ENCODE data around the gene ADARB2.

The ADARB2 gene

DNA sequence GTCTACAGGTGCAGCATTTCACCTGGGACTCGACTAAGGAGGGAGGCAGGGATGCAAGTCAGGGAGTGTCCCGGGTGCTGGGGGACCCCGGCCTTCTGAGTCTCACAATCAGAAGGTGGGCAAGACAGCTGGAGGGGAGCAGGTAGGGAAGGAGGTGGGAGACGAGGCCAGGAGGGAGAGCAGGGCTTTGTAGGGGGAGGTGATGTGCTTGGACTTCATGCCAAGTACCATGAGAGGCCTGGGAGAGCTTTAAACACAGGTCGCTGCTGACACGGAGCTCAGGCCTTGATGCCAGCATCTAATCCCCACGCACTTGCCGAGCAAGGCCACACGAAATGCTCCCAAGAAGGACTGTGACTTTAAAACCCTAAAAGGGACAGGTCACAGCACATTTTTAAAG lies 244.7 kb downstream of the ADARB2 start:
- DNase-seq (ENCODE audit: low read depth), result no peak

DNA sequence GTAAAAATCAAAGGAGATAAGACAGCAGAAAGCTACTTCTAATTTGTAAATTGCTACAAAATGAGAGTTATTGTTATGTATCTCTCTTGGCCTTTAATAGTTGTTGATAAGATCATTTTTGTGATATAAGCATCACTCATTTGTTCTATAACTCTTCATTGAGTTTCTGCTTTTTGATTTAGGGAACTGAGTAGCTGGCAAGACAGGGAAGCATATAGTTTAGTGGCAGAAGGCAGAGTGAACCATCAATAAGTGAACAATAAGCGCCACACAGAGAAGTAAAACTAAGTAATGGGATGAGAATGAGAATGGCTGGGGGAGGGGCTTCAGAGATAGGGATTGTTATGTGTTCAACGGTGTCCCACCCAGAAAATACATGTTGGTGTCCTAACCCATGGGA lies 245.4 kb downstream of the ADARB2 start:
- DNase-seq (ENCODE audit: low read depth), result no peak

GRCh38 chr10:1489801-1490200 lies 247.5 kb downstream of the ADARB2 start:
- DNase-seq (ENCODE audit: low read depth), result no peak

- DNase-seq (ENCODE audit: low read depth), result no peak
These were observed 248.3 kb downstream of the ADARB2 start for GRCh38 chr10:1488970-1489548.

- no peak for DNase-seq (ENCODE audit: low read depth)
These were observed 250.3 kb downstream of the ADARB2 start for GRCh38 chr10:1486841-1487687.

- DNase-seq (ENCODE audit: low read depth), result no peak
These were observed 252.0 kb downstream of the ADARB2 start for GRCh38 chr10:1485357-1485756.

DNA sequence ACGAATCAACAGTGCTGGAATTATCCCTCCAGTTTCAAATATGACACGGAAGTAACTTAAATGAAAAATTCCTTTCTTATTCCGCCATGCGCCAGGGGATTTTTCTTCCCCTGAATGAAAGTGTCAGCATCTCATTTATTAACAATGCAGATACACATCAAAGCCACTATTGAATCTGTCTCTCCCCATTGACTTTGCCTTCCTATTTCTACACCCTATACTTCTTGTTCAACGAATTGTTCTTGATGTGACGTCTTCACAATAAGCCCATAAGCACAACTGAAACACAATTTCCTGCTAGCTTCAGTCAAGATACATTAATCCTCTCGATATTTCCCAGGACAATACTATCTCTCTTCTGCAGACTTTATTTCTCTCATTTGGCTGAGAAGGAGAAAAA lies 253.5 kb downstream of the ADARB2 start:
- DNase-seq (ENCODE audit: low read depth), result no peak

DNA sequence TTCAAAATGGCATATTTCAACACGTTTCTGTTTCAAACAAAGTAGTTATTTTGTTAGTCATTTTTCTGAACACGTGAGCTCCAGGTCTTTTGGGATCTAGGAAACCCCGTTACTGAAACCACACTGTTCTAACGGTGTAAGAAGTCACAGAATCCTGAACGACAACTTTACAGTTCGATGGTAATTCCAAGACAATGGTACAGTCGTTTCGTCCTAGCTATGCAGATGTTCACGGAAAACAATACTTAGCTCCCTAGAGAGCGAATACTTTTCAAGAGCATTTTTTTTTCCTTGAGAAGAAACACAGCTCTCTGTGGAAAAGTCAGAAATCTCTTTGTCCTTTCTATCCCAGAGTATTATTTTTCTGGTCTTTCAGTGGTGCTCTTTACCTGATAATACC lies 254.1 kb downstream of the ADARB2 start:
- DNase-seq (ENCODE audit: low read depth), result no peak

GRCh38 chr10:1477578-1477977 lies 259.7 kb downstream of the ADARB2 start:
- no peak for DNase-seq (ENCODE audit: low read depth)

- no peak for DNase-seq (ENCODE audit: low read depth)
These were observed 260.9 kb downstream of the ADARB2 start for GRCh38 chr10:1476455-1476803.

DNA sequence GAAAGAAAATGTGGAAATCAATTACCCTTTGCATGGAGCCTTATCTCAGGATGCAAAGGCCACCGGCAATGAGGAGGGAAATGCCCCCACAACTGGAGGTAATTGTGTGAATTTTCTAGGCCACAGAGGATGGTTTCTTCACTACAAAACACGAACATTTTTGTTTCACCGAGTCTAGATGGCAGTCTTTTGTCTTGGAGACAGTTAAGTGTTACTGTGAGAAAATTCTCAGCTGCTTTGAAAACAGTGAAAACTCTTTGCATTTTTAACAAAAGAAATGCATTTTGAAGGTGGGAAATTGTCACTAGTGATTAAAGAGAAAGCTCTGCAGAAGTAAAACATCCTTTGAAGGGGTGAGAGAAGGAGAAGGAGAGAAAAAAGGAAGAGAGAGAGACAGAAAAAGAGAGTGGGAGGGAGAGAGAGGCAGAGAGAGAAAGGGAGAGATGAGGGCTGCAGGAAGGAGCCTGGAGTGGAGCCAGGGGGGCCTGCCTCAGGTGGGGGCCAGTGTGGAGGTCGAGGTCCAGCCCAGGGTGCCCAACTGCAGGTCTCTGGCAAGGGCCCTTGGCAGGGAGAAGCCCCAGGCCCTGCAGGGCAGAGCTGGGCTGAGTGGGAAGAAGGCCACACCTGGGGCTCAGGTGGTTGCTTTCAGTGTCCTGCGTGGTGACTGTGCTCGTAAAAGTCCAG lies 261.4 kb downstream of the ADARB2 start:
- no peak for DNase-seq (ENCODE audit: low read depth)

GRCh38 chr10:1475098-1475591 lies 262.2 kb downstream of the ADARB2 start:
- DNase-seq (ENCODE audit: low read depth), result no peak

DNA sequence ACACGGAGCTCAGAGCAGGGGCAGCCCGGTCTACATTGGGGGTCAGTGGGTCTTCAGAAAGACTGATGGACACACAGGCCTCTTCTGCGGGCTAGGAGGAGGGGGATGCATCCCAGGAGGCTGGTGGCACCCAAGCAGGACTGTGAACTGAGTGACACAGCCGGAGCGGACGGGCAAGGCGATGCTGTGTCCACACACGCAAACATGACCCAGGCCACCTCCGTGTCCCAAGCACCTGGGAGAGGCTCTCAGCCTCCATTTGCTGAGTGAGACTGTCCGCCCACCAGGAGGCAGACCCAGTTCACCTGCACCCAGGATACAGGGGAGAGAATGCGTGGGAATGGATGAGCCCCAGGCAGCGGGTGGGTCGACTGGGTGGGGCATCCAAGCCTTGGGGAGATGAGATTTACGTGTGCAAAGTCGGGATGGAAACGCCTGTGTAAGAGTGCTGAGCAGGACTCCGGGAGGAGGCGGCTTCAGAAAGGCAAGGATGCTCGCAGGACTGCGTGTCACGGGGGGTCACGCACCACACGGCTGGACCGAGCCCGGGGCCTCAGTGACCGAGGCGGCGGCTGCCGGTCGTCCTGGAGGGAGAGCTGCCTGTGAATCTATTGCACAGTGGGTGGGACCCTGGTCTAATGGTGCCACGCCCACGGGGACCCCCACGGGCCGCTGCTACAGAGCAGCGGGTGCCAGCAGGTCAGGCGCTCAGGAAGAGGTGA lies 262.8 kb downstream of the ADARB2 start:
- no peak for DNase-seq (ENCODE audit: low read depth)

DNA sequence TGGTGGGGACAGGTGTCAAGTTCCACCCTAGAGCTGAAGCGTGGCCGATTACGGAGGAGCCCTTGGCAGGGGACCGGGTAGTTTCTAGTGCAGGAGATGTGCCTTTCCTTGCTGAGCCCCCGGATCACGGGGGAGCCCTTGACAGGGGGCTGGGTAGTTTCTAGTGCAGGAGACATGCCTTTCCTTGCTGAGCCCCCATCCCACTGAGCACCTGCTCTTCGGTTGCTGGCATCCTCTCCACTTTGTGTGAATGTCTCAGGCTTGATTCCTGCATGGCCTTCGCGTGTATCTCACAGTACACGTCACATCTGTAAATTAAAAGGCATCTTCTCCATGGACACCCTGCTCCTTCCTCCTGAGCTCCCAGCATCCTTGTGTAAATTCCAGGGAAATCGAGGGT lies 263.5 kb downstream of the ADARB2 start:
- no peak for DNase-seq (ENCODE audit: low read depth)

- no peak for DNase-seq (ENCODE audit: low read depth)
These were observed 265.0 kb downstream of the ADARB2 start for GRCh38 chr10:1472178-1472958.

- DNase-seq (ENCODE audit: low read depth), result no peak
These were observed 268.5 kb downstream of the ADARB2 start for GRCh38 chr10:1468811-1469210.

DNA sequence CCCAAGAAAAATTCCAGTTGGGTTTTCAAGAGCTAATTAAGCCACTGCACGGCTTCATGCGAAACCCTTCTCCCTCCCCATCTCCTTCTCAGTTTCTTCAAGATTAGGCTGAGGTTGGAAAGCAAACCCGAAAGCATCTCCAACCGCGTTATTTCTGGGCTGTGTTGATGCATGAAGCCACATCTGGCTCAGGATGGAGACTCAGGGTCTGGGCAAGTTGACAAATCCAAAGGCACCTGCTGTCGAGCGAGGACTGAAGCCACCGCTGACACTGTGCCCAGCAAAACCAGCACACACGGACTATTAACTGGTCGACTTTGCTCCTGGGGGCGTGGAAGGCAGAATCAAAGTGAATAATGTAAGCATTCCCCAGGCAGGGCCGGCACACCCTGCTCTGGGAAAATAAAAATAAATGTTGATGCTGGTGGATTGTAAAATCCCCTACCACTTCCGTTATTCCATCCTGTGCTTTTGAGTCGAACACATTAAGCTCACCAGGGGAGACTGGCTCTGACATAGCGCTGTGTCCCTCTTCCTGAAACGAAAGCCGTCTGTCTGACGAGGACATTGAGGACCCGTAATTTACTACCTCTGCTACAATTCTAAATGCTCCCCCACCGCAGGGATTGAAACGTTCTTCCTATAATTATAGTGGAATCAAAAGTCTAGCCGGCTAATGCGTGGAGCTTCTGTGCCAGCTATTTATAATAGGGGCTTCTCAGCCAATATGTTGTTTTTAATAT lies 269.8 kb downstream of the ADARB2 start:
- DNase-seq (ENCODE audit: low read depth), result no peak

DNA sequence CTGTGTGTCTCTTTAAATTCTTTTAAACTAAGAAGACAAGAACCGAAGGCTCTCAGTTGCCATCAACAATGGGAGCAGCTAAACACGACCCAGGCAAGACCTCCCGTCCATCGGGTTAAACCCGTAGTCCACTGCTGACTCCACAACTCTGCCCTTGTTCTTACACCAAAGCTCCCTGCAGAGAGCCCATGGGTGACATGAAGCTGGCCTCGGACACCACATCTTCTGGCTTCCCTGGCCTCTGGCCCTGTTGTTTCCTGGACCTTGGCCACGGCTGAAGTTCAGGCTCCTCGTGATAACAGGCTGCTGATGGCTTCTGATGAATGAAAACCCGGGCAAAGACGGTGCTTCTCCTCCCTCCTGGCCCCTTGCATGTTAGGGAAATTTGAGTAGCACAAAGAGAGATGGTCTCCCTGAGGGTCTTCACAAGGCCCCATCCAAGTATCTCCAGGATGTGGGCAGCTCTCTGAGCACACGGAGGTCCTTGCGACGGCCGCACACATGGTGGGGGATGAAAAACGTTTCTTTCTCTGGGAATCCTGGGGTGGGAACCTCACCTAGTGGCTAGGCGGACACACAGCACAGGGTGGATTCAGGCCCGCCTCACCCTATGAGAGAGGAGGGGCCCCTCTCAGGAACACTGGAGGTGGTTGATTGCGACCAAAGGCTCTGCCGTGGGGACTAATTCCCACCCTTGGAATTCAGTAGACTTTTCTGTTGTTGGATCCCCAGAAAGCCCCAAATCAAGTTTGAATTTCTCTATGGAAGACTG lies 271.1 kb downstream of the ADARB2 start:
- no peak for DNase-seq (ENCODE audit: low read depth)

DNA sequence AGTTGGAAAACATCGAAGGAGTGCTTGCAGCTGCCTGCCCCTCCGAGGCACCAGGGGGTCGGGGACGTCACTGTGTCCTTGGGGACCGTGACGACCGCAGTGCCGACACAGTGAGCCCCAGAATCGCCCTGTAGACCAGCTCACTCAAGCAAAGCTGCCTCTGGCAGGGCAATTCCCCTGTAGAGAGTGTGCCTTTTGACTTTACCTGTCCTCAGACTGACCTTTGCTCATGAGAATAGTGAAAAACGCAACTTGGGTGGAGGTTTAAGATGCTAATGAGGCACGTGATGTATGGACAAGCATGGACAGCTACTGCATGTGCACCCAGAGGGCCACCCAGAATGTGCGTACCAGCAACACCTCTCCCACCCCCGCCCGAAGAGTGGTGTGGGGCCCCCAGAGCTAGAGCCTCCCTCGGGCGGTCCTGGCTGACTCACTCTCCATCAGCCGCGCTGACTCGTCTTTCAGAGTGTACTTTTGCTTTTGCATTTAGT lies 271.9 kb downstream of the ADARB2 start:
- no peak for DNase-seq (ENCODE audit: low read depth)

DNA sequence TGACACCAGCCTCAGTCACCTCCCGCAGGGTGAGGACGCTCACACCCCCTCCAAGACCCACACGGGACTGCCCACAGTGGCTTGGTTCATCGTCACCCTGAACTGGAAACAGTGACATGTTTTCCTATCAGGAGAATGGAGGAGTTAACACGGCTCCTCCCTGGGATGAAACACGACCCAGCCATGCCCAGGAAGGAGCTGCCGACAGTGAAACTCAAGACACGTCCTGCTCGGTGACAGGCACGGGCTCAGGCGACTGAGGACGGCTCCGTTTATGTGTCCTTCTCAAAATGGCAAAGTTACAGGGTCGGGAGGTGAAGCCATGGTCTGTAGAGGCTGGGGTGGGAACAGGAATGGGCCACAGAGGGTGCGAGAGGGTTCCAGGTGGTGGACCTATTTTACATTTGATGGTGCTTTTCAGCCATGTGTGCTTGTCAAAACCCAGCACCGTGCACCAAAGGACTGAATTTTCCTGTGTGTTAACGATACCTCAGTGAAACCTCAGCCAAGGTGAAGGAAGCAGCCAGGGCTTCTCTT lies 272.4 kb downstream of the ADARB2 start:
- no peak for DNase-seq (ENCODE audit: low read depth)
